Measurements from ENCODE around the gene COL25A1.
"Not testable (repeated sequence)": the region's sequence is repeated elsewhere in the genome, so short reads cannot be mapped to it uniquely, and the experiment has no call there.

Gene COL25A1

GRCh38 chr4:109162759-109163158 is 139.7 kb downstream of the COL25A1 start:
- FAIRE-seq, result no peak
- DNase-seq (ENCODE audit: insufficient read length), result no peak
- no peak for TF ChIP-seq POLR2A (IDR thresholded peaks at IDR 0.05; ENCODE audit: low read depth, low read length)

DNA sequence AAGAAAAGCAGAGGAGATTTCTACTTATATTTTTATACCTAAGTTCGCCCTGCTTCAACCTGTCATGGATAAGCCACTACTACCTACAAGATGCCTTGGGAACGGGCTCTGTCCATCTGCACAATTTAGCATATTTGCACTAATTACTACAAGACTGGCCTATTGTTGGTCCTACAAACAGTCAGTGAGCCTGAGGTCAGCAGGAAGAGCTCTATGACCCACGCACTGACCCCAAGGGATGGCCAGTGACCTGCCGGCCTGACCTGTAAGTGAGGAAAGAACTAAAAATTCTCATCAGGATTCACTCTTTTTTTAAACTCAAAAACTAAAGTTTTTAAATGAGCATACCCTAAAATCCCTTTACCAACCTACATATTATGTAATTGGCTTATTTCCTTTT is 142.0 kb downstream of the COL25A1 start:
- FAIRE-seq, result no peak
- no peak for TF ChIP-seq POLR2A (IDR thresholded peaks at IDR 0.05; ENCODE audit: low read depth, low read length)
- no peak for TF ChIP-seq POLR2AphosphoS5 (IDR thresholded peaks at IDR 0.05; ENCODE audit: low read depth, low read length)
- TF ChIP-seq TAF1 (IDR thresholded peaks at IDR 0.05; ENCODE audit: borderline replicate concordance, low read depth, low read length), result no peak
- no peak for DNase-seq (ENCODE audit: insufficient read length)

DNA sequence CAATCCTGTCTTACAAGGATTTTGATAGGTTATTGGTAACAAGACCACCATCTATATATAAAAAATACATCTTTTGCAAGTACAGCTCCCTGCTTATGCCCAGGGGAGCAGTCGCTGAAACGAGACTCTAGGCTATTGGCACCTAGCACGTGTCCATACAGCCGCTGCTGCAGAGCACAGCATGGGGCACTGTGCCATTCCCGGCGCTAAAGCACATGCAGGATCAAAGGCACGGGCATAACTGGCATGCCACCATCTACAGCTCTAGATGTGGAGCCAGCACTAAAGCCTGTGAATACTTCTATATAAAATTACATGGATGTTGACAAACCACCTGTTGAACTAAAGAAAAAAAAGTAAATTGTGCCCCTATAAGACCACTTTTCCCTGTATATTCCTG is 144.8 kb downstream of the COL25A1 start:
- DNase-seq (ENCODE audit: insufficient read length), result no peak
- TF ChIP-seq POLR2AphosphoS5 (IDR thresholded peaks at IDR 0.05; ENCODE audit: low read depth, low read length) (no peak), TAF1 (IDR thresholded peaks at IDR 0.05; ENCODE audit: borderline replicate concordance, low read depth, low read length) (no peak), POLR2A (IDR thresholded peaks at IDR 0.05; ENCODE audit: low read depth, low read length) (no peak)
- FAIRE-seq, result no peak

- DNase-seq (ENCODE audit: insufficient read length) (no peak), FAIRE-seq (no peak)
- TF ChIP-seq POLR2AphosphoS5 (IDR thresholded peaks at IDR 0.05; ENCODE audit: low read depth, low read length) (no peak), TAF1 (IDR thresholded peaks at IDR 0.05; ENCODE audit: borderline replicate concordance, low read depth, low read length) (no peak), POLR2A (IDR thresholded peaks at IDR 0.05; ENCODE audit: low read depth, low read length) (no peak)
Observed at GRCh38 chr4:109157205-109157604, 145.3 kb downstream of the COL25A1 start.

DNA sequence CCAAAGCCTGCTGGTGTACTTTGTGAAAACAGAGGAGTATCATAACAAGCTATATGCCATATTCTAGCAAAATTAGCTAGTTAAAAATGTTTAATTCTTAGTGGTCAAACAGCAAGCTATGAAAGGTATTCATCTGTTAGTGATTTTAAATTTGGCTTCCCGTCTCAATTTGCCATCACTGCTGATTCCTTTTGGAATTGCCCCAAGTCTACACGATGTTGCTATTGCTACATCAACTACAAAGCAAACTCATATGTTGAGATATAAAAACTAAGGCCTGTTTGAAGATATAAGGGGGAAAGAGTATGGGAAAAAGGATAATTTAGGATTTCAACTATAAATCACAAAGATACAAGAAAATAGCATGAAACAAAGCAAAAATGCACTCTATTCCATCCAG is 146.1 kb downstream of the COL25A1 start:
- no peak for FAIRE-seq
- TF ChIP-seq TAF1 (IDR thresholded peaks at IDR 0.05; ENCODE audit: borderline replicate concordance, low read depth, low read length) (no peak), POLR2A (IDR thresholded peaks at IDR 0.05; ENCODE audit: low read depth, low read length) (no peak), POLR2AphosphoS5 (IDR thresholded peaks at IDR 0.05; ENCODE audit: low read depth, low read length) (no peak)
- no peak for DNase-seq (ENCODE audit: insufficient read length)

GRCh38 chr4:109155682-109156283 is 146.7 kb downstream of the COL25A1 start:
- no peak for FAIRE-seq
- TF ChIP-seq POLR2AphosphoS5 (IDR thresholded peaks at IDR 0.05; ENCODE audit: low read depth, low read length) (no peak), POLR2A (IDR thresholded peaks at IDR 0.05; ENCODE audit: low read depth, low read length) (no peak), TAF1 (IDR thresholded peaks at IDR 0.05; ENCODE audit: borderline replicate concordance, low read depth, low read length) (no peak)

GRCh38 chr4:109155084-109155483 is 147.4 kb downstream of the COL25A1 start:
- FAIRE-seq (no peak), DNase-seq (ENCODE audit: insufficient read length) (no peak)
- TF ChIP-seq POLR2A (IDR thresholded peaks at IDR 0.05; ENCODE audit: low read depth, low read length), result no peak
- no peak for TF ChIP-seq POLR2AphosphoS5 (IDR thresholded peaks at IDR 0.05; ENCODE audit: low read depth, low read length)
- no peak for TF ChIP-seq TAF1 (IDR thresholded peaks at IDR 0.05; ENCODE audit: borderline replicate concordance, low read depth, low read length)

More at GRCh38 chr4:109155682-109156283, 146.7 kb downstream of the COL25A1 start:
- no peak for DNase-seq (ENCODE audit: insufficient read length)

- DNase-seq (ENCODE audit: insufficient read length) (no peak), FAIRE-seq (no peak)
- TF ChIP-seq TAF1 (IDR thresholded peaks at IDR 0.05; ENCODE audit: borderline replicate concordance, low read depth, low read length) (no peak), POLR2A (IDR thresholded peaks at IDR 0.05; ENCODE audit: low read depth, low read length) (no peak)
Observed at GRCh38 chr4:109154424-109154823, 148.0 kb downstream of the COL25A1 start.

DNA sequence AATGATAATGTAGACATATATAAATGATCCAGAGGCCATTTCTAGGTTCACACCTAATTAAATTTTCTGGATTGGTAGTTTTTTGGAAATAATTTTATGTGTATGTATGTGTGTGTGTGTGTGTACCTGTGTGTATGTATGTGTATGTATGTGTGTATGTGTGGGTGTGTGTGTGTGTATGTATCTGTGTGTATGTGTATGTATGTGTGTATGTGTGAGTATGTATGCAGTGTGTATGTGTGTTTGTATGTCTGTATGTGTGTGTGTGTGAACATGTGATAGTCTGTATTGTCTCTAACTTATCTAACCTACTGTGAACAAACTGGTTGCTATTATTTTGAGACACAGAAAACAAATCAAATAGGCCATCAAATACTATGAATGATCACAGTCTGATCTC is 152.6 kb downstream of the COL25A1 start:
- FAIRE-seq, result peak; percentile 54
- TF ChIP-seq POLR2A (IDR thresholded peaks at IDR 0.05; ENCODE audit: low read depth, low read length) (no peak), TAF1 (IDR thresholded peaks at IDR 0.05; ENCODE audit: borderline replicate concordance, low read depth, low read length) (no peak), POLR2AphosphoS5 (IDR thresholded peaks at IDR 0.05; ENCODE audit: low read depth, low read length) (no peak)

DNA sequence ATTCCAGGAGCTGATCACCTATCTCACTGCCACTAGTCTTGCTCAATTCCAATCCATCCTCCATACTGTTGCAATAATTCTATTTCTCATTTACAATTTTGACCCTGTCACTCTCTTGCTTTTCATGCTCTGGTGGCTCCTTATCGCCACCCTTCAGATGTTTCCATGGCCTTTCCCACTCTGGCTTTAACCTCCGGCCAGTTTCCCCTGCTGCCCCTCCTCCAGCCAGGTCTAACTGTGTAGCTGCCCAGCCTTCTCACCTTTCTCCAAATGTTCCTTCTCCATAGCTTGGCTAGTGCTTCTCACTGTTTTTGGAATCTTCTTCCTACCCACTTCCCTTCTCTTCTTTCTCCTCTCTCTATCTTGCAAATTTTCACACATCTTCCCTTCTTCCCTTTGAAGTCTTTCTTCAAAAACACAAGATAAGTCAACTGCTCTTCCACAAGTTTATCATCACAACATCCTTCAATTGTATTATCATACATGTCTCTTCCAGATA is 153.8 kb downstream of the COL25A1 start:
- FAIRE-seq (no peak), DNase-seq (ENCODE audit: insufficient read length) (no peak)
- no peak for TF ChIP-seq POLR2A (IDR thresholded peaks at IDR 0.05; ENCODE audit: low read depth, low read length)
- TF ChIP-seq POLR2AphosphoS5 (IDR thresholded peaks at IDR 0.05; ENCODE audit: low read depth, low read length), result no peak
- no peak for TF ChIP-seq TAF1 (IDR thresholded peaks at IDR 0.05; ENCODE audit: borderline replicate concordance, low read depth, low read length)

More for the DNA sequence above, 152.6 kb downstream of the COL25A1 start:
- no peak for DNase-seq (ENCODE audit: insufficient read length)

- no peak for FAIRE-seq
- no peak for TF ChIP-seq POLR2AphosphoS5 (IDR thresholded peaks at IDR 0.05; ENCODE audit: low read depth, low read length)
- TF ChIP-seq TAF1 (IDR thresholded peaks at IDR 0.05; ENCODE audit: borderline replicate concordance, low read depth, low read length), result no peak
- no peak for TF ChIP-seq POLR2A (IDR thresholded peaks at IDR 0.05; ENCODE audit: low read depth, low read length)
- DNase-seq (ENCODE audit: insufficient read length), result no peak
Observed at GRCh38 chr4:109147135-109147534, 155.3 kb downstream of the COL25A1 start.

GRCh38 chr4:109146499-109146898 is 156.0 kb downstream of the COL25A1 start:
- no peak for DNase-seq (ENCODE audit: insufficient read length)
- FAIRE-seq, result no peak
- TF ChIP-seq POLR2A (IDR thresholded peaks at IDR 0.05; ENCODE audit: low read depth, low read length), result no peak

- not testable (repeated sequence) for DNase-seq (ENCODE audit: insufficient read length); FAIRE-seq
Observed at GRCh38 chr4:109138125-109138524, 164.3 kb downstream of the COL25A1 start.

Measured in GM12892 (cell line).